Measurements from ENCODE around the gene NR5A1.

DNA sequence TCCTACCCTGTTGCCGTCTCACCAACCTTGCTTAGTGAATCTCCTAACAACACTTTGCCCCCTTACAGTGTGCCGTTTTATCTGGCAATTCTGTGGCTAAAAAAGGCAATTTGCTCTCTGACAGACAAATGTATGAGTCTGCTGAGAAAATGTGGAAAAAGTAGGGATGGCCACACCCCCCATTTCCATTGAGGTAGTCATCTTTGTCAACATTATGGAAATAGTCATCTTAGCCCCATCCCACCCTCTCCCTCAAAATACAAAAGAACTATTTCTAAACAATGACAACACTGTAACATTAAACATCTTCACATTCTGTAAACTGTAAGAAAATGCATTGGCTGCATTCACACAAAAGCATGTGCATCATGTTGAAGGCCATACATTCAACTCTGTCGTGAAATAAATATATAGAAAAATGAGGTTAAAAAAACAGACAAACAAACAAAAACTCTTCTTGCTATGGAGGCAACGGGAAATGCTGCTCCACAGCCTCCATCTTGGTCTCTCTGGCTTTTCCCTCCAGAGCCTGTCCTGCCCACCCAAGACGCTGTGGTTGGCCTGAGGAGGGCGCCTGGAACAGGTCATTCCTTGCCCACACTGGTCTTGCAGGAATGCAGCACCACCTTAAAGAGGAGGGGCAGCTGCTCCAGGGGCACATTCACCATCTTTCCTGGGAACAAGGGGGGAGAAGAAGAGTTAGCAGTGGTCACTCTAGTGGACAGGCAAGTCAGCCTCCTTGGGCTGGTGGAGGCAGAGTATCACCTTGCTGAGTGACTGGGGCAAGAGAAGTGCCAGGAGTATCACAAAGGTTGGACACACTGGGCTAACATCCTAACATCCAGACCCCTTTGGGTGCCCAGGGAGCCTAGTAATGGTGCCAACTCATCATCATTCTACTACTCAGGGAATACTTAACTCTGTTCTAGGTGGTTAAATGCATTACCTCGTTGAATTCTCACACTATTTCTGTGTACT is 15.2 kb upstream of the NR5A1 start:
- TF ChIP-seq, protein P1, sequence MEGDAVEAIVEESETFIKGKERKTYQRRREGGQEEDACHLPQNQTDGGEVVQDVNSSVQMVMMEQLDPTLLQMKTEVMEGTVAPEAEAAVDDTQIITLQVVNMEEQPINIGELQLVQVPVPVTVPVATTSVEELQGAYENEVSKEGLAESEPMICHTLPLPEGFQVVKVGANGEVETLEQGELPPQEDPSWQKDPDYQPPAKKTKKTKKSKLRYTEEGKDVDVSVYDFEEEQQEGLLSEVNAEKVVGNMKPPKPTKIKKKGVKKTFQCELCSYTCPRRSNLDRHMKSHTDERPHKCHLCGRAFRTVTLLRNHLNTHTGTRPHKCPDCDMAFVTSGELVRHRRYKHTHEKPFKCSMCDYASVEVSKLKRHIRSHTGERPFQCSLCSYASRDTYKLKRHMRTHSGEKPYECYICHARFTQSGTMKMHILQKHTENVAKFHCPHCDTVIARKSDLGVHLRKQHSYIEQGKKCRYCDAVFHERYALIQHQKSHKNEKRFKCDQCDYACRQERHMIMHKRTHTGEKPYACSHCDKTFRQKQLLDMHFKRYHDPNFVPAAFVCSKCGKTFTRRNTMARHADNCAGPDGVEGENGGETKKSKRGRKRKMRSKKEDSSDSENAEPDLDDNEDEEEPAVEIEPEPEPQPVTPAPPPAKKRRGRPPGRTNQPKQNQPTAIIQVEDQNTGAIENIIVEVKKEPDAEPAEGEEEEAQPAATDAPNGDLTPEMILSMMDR (IDR thresholded peaks at IDR 0.05): no peak
- TF ChIP-seq POLR2A (IDR thresholded peaks at IDR 0.05): no peak

Data from heart left ventricle (tissue), 13 donors.